ENCODE data around the gene MRPL12. TPM values are rescaled to one million over a fixed set of nuclear protein-coding genes. Genes with fewer than 3 reads are reported as not detected.
A peak's percentile ranks its signal among the peaks of the same experiment; 100 is the strongest.

Gene MRPL12
- total and polyA plus RNA-seq, 2 of the 8 experiments (the other 6 are each of a cell fraction or from before 2014, with no cell fraction given): 120 to 141 TPM

- H2BK120ac ChIP-seq (replicated peaks; ENCODE audit: low read depth, low read length): no peak overlapping the region
- H2BK15ac ChIP-seq (ENCODE audit: low read length): no peak overlapping the region
- no peak overlapping the region for H3K18ac ChIP-seq (ENCODE audit: extremely low read depth, low read length)
- FAIRE-seq: no peak
- peaks cover 0 to 24% (median 18%) of the 10 kb centered on the region in 4 experiments; a peak in 5 of 7 replicates for H3K4me1 ChIP-seq (replicated peaks in 1 of 4; ENCODE audit: control insufficient read depth in 3 of 4, insufficient read depth in 4 of 4, low read length in 3 of 4)
- no peaks in the 10 kb centered on the region; a peak in 2 of 7 replicates for H3K27me3 ChIP-seq (replicated peaks in 1 of 4; ENCODE audit: control insufficient read depth in 3 of 4, extremely low read depth in 1 of 4, insufficient read depth in 3 of 4, low read length in 3 of 4)
- H3K9ac ChIP-seq (replicated peaks in 1 of 4; ENCODE audit: extremely low read depth in 1 of 4, low read depth in 3 of 4, low read length in 3 of 4): no peak overlapping the region
- no peak overlapping the region for H3K56ac ChIP-seq (replicated peaks; ENCODE audit: insufficient read length, low read depth, low read length)
- peak overlapping the region; percentile 51; the same call in 1 of the 2 replicates for H4K8ac ChIP-seq (ENCODE audit: extremely low read depth, insufficient read depth, low read length)
- peaks cover 0 to 7% of the 10 kb centered on the region in 2 experiments; a peak in 1 of 4 replicates for H3K79me2 ChIP-seq (ENCODE audit: control insufficient read depth in 1 of 2, insufficient read depth in 2 of 2, low read length in 2 of 2)
- H2BK12ac ChIP-seq (ENCODE audit: low read depth, low read length): no peak overlapping the region
- H3K9me3 ChIP-seq (ENCODE audit: insufficient read depth in 2 of 2, low read depth in 1 of 2, low read length in 1 of 2): no peaks in the 10 kb centered on the region
- ChIA-PET CTCF (ENCODE audit: partially characterized antibody) (interaction anchor here (0.6 to 2.2 kb wide), 9 partner anchors 10 to 155 kb away, joined by 3 to 6 read pairs (median 4); partner anchors contain the start of gene MRPL12), POLR2A (ENCODE audit: partially characterized antibody) (interaction anchor here (0.8 to 25.9 kb wide), 6 partner anchors 6 to 173 kb away, joined by 3 to 436 read pairs (median 176); partner anchors contain the start of genes ARL16, HGS, MRPL12 and SLC25A10)
- no peak for DNase-seq (ENCODE audit: low read depth in 1 of 2, low spot score in 2 of 2)
- peaks cover 0 to 9% (median 0%) of the 10 kb centered on the region in 4 experiments; a peak in 3 of 8 replicates for H3K36me3 ChIP-seq (ENCODE audit: control insufficient read depth in 2 of 4, insufficient read depth in 4 of 4, low read length in 3 of 4)
- no peak overlapping the region for H2AFZ ChIP-seq (ENCODE audit: low read length)
- peaks cover 3 to 10% of the 10 kb centered on the region in 2 experiments for H4K20me1 ChIP-seq (replicated peaks in 1 of 2; ENCODE audit: control insufficient read depth in 1 of 2, insufficient read depth in 2 of 2, low read length in 2 of 2)
- H3K79me1 ChIP-seq (ENCODE audit: low read depth, low read length): peaks cover 8% of the 10 kb centered on the region; the same call in 1 of the 2 replicates
- no peak overlapping the region for H3K27ac ChIP-seq (ENCODE audit: low read depth, low read length)
- peaks cover 20% of the 10 kb centered on the region for H3K23me2 ChIP-seq (ENCODE audit: low read depth, low read length)
- H3K14ac ChIP-seq (ENCODE audit: insufficient read length): no peak overlapping the region
- H3K4ac ChIP-seq (replicated peaks; ENCODE audit: insufficient read length, low read depth, low read length): no peak overlapping the region
- H3K4me3 ChIP-seq (ENCODE audit: extremely low read depth in 1 of 4, insufficient read depth in 2 of 4, low read depth in 3 of 4, low read length in 4 of 4): no peak overlapping the region
- no peak overlapping the region for H4K91ac ChIP-seq (replicated peaks; ENCODE audit: insufficient read length, low read length)
- H3K23ac ChIP-seq (ENCODE audit: insufficient read length): no peak overlapping the region
- no peak overlapping the region for H2AK5ac ChIP-seq (ENCODE audit: low read depth, low read length)
- H2BK5ac ChIP-seq (ENCODE audit: low read depth, low read length): no peak overlapping the region
- H3K4me2 ChIP-seq (ENCODE audit: insufficient read depth in 1 of 2, low read depth in 2 of 2, low read length in 2 of 2): no peak overlapping the region; a peak in 1 of 4 replicates
- WGBS, 2 experiments (ENCODE audit: extremely low coverage in 1 of 2, insufficient coverage in 1 of 2, insufficient read length in 1 of 2, insufficient replicate concordance in 2 of 2, low coverage in 1 of 2, low lambda C conversion rate in 2 of 2, missing lambda C conversion rate in 1 of 2): 94% methylated on average over 39 of the region's 39 CpGs; no CpG with 5 or more reads in 1 of the 2 experiments
- H2BK20ac ChIP-seq (ENCODE audit: low read length): no peak overlapping the region
- H4K5ac ChIP-seq (ENCODE audit: insufficient read length, low read depth, low read length): no peak overlapping the region
- TF ChIP-seq NANOG (IDR thresholded peaks at IDR 0.05; ENCODE audit: insufficient read depth, low read depth, low read length, poor library complexity, severe bottlenecking): no peak
- TF ChIP-seq JUND (IDR thresholded peaks at IDR 0.05; ENCODE audit: low read length): no peak
- TF ChIP-seq KDM4A (IDR thresholded peaks at IDR 0.05; ENCODE audit: low read depth, low read length, severe bottlenecking): no peak
- no peak for TF ChIP-seq MAFK (IDR thresholded peaks at IDR 0.05; ENCODE audit: low read depth, low read length)
- TF ChIP-seq ASH2L (IDR thresholded peaks at IDR 0.05; ENCODE audit: low read length): no peak
- no peak for TF ChIP-seq MAX (IDR thresholded peaks at IDR 0.05)
- no peak for TF ChIP-seq SP4 (IDR thresholded peaks at IDR 0.05; ENCODE audit: low read length)
- no peak for TF ChIP-seq SP2 (IDR thresholded peaks at IDR 0.05; ENCODE audit: low read length)
- TF ChIP-seq BRCA1 (IDR thresholded peaks at IDR 0.05; ENCODE audit: low read depth, low read length): no peak
- no peak for TF ChIP-seq CHD2 (IDR thresholded peaks at IDR 0.05; ENCODE audit: low read length)
- TF ChIP-seq RXRA (IDR thresholded peaks at IDR 0.05; ENCODE audit: insufficient read depth, low read depth, low read length): no peak
- TF ChIP-seq TAF1 (IDR thresholded peaks at IDR 0.05; ENCODE audit: low read depth, low read length): no peak
- TF ChIP-seq CTBP2 (IDR thresholded peaks at IDR 0.05; ENCODE audit: borderline replicate concordance, insufficient read depth, insufficient read length, low read length): no peak
These were observed 11.4 kb downstream of the MRPL12 start for GRCh38 chr17:81714412-81715106.
